AG09309 (cell line): ENCODE data around the gene HSPE1.
A peak's percentile ranks its signal among the peaks of the same experiment; 100 is the strongest.
"Not testable (repeated sequence)": the region's sequence is repeated elsewhere in the genome, so short reads cannot be mapped to it uniquely, and the experiment has no call there.

Source experiments
- DNase-seq: peaks from one replicate; pipeline ENCODE4 v3.0.0-alpha.2; 2010; ENCODE audit warnings: low read depth
- H3K4me3 ChIP-seq: 2 replicates; pipeline ENCODE4 v1.5.1; 2011; ENCODE audit warnings: mild to moderate bottlenecking, low read depth, low read length, moderate library complexity; ENCODE audit not compliant: control insufficient read depth
- TF ChIP-seq, protein P1 (sequence below): IDR thresholded peaks from 2 replicates; pipeline ENCODE4 v1.5.1; 2011; ENCODE audit warnings: mild to moderate bottlenecking, low read depth, low read length, inconsistent platforms; ENCODE audit not compliant: insufficient read depth, control insufficient read depth; ENCODE audit errors: missing control alignments

HSPE1 gene

DNA sequence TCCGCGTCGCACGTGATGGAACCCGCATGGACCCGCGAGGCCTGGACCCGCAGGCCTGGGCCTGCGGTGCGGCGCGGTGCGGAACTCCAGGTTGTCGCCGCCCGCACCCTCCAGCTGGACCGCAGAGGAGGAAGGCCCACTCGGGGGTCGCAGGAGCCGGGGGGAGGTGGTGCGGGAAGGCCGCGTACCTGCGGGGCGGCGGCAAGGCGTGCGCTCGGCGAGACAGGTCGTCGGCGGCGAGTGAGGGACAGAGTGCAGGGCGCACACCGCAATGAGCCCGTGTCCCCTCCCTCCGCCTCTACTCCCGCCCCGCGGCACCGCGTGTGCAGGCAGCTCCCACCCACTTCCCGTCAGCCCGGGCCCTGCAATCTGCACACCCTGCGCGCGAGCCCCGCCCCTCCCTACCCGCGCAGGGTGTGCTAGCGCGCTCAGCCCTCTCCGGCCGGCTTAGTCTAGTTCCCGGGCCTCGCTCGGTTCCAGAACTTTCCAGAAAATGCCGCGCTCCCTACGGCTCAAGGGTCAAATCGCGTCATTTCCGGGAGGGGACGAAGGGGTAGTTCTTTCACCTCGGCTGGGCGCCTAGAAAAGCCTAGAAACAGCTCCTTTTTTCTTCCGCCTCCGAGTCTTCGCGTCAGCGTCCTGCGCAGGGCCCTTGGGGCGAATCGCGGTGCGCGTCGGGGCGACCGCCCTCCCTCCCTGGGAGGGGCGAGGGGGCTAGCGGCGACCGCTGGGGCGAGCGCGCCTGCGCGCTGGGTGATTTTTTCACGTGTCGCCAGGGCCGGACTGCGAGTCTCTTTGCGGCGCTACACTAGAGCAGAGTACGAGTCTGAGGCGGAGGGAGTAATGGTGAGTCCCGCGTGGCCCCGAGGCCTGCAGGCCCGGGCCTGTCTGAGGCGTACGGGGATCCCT, at the start of gene HSPE1, which contains the start of gene HSPD1:
Gene HSPE1 (plus strand): TSS at position 786 of the 909 bp plus-strand sequence. CDS start 58 bp downstream, at position 844.
Gene HSPD1 (minus strand): TSS at position 247 of the 909 bp plus-strand sequence. CDS start 992 bp downstream, outside the sequence.
- peak; percentile 96 for DNase-seq
- H3K4me3 ChIP-seq = peak within 1 kb of the TSS; percentile 97
- TF ChIP-seq, protein P1, sequence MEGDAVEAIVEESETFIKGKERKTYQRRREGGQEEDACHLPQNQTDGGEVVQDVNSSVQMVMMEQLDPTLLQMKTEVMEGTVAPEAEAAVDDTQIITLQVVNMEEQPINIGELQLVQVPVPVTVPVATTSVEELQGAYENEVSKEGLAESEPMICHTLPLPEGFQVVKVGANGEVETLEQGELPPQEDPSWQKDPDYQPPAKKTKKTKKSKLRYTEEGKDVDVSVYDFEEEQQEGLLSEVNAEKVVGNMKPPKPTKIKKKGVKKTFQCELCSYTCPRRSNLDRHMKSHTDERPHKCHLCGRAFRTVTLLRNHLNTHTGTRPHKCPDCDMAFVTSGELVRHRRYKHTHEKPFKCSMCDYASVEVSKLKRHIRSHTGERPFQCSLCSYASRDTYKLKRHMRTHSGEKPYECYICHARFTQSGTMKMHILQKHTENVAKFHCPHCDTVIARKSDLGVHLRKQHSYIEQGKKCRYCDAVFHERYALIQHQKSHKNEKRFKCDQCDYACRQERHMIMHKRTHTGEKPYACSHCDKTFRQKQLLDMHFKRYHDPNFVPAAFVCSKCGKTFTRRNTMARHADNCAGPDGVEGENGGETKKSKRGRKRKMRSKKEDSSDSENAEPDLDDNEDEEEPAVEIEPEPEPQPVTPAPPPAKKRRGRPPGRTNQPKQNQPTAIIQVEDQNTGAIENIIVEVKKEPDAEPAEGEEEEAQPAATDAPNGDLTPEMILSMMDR = no peak

DNA sequence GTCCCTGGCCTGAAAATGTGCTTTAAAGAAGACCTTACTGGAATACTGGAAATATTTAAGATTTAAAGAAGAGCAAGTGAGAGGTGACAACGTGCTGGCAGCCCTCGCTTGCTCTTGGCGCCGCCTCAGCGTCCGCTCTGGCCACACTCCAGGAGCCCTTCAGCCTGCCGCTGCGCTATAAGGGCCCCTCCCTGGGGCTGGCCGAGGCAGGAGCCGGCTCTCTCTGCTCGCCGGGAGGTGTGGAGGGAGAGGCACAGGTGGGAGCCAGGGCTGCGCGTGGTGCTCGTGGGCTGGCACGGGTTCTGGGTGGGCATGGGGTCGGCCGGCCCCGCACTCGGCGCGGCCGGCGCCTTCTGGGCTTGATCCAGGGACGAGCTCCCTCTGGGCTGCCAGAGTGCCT, 49.7 kb upstream of the HSPE1 start:
- no peak for DNase-seq
- H3K4me3 ChIP-seq = no peak overlapping the region
- TF ChIP-seq, protein P1 = no peak

DNA sequence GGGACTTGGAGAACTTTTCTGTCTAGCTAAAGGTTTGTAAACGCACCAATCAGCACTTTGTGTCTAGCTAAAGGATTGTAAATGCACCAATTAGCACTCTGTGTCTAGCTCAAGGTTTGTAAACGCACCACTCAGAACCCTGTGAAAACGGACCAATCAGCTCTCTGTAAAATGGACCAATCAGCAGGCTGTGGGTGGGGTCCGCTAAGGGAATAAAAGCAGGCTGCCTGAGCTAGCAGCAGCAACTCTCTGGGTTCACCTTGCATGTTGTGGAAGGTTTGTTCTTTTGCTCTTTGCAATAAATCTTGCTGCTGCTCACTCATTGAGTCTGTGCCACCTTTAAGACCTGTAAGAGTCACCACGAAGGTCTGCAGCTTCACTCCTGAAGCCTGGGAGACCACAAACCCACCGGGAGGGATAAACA, 49.2 kb upstream of the HSPE1 start:
- not testable (repeated sequence) for DNase-seq, H3K4me3 ChIP-seq

DNA sequence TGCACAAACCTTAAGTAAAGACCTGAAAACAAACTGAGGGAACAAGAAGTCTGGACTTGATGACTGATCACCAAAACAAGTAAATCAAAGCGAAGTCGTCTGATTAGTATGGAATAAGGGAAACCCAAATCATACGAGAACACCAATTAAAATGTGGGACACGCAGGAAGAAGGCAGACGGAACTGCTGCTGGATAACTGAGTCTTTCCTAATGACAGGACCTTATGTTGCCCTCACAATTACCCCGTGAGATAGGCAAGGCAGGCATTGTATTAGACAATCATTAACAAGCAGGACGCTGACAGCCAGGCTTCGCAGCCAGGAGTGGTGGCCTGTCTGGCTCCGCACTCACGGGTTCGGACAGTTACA, 47.4 kb upstream of the HSPE1 start:
- no peak for DNase-seq
- H3K4me3 ChIP-seq = peak overlapping the region; percentile 92
- TF ChIP-seq, protein P1 = no peak

DNA sequence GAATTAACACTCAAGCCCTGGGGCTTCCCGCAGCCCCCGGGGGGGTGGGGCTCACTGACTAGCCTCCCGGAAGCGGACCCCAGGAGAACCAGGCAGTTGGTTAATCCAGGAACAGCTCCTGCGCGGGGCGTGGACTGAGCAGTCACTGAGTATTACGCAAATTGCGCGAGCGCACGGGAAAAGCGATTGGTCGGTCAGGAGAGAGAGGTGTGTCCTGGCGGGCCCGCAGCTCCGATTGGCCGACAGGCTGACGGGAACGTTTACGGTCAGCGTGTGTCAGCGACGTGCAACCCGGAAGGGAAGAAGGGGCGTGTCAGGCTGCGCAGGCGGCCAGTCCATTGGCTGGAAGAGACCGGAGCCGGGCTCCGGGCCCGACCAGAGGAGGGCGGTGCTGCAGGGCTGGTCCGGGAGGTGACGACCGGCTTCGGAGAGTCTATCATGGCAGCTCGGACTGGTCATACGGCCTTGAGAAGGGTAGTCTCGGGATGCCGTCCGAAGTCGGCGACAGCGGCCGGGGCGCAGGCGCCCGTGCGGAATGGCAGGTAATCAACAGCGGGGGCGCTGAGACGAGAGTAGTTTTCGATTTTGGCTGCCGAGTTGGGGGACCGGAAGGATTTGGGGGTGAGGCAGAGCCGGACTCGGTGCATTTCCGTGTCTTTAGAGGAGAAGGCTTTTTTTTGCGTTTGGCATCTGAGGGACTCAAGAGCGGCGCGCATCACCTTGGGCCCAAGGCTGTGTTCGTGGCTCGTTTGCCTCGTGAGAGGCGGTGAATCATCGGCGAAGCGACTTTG, 46.9 kb upstream of the HSPE1 start, which contains the start of gene COQ10B:
Gene COQ10B (plus strand): TSS at position 430 of the 791 bp plus-strand sequence. CDS start 9 bp downstream, at position 439.
- peak; percentile 99 for DNase-seq
- peak within 1 kb of the TSS; percentile 92 for H3K4me3 ChIP-seq
- TF ChIP-seq, protein P1 = peak; percentile 26

DNA sequence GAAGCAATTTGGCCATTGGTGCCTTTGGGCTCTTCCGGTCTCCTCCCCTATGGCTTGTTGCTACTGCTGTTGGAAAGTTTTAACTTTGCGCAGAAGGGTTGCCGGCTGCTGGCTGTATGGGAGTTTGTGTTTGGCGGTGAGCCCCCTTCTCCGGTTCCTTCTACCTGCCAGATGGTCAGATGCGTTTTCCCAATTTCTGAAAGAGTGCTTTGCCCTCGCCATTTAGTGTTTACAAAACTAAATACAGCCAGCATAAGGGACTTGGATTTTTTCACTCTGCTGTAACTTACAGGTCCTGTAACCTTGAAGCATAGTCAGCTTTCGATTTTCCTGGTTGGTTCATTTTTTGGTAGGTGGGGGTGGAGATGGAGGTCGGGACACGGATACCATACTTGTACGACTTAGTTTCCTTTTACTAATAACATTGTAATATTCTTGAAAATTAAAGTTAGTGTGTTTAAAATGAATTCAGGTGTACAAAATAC, 46.2 kb upstream of the HSPE1 start:
- peak overlapping the region; percentile 92 for H3K4me3 ChIP-seq
- peak; percentile 80 for DNase-seq
- TF ChIP-seq, protein P1 = no peak

DNA sequence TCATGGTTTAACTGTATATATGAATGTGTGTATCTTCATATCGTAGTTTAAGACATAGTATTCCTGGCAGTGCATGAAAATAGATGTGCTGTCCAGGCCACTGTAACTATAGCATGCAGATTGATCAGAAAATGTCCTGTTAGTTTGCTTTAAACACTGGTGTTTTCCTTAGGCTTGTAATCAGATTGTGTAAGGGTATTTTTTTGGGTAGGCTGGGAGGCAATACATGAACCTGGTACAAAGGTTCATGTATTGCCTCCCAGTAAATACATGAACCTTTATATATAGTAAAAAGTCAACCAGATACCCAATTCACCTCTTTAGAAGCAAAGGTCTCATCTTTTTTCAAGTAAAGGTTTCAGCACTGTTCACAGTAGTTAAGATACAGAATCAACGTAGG, 45.3 kb upstream of the HSPE1 start:
- DNase-seq = no peak

More for the DNA sequence above, 45.3 kb upstream of the HSPE1 start:
- H3K4me3 ChIP-seq = peak overlapping the region; percentile 92
- TF ChIP-seq, protein P1 = no peak
